Activated CD4-positive, alpha-beta T cell treated with anti-CD3 and anti-CD28 coated beads for 48 hours (primary cell): ENCODE results near the gene LRP6.
"Not testable (repeated sequence)": the region's sequence is repeated elsewhere in the genome, so short reads cannot be mapped to it uniquely, and the experiment has no call there.

Experiments
- DNase-seq: peaks from one replicate; pipeline ENCODE4 v3.0.0-alpha.2; 2020

LRP6 gene

GRCh38 chr12:12265035-12265434 is 1.8 kb downstream of the LRP6 start:
- DNase-seq, result no peak

GRCh38 chr12:12263909-12264308 is 2.9 kb downstream of the LRP6 start:
- no peak for DNase-seq

- not testable (repeated sequence) for DNase-seq
Observed at GRCh38 chr12:12256291-12256757, 10.5 kb downstream of the LRP6 start.

- no peak for DNase-seq
Observed at GRCh38 chr12:12254553-12254952, 12.3 kb downstream of the LRP6 start.

- DNase-seq, result no peak
Observed at GRCh38 chr12:12249216-12250050, 17.4 kb downstream of the LRP6 start.

DNA sequence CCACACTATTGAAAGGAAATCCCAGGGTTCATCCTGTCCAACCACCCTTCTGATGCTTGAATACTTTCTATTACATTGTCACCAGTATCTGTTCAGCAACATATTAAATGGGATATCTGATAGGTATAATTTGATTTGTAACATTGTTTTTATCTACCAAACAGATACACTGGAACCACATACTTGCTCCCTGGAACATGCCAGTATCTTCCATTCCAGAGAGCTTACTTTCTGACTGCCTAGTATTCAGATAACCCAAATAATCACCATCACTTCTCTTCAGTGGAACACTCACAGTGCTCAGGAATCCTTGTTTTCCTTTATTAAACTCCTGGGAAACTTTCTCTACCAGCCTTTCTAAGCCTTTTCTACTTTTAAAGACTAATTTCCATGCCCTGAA is 19.3 kb downstream of the LRP6 start:
- no peak for DNase-seq

DNA sequence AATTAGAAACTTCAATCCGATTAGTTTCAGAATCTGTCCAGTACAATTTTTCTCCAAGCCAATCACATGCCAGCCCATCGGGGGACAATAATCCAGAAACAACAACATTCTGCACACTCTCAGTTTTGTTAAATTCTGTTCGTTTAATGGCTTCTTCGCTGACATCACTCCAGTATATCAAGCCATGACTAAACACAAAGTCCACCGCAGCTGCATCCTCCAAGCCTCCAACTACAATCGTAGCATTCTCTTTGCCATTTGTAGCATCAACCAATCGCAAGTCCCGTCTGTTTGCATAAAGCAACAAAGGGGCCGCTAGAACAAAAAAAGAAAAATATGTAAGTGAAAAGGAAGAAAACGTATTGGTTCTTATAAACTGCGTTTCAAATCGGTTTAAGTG is 22.5 kb downstream of the LRP6 start:
- no peak for DNase-seq

GRCh38 chr12:12240662-12241340 is 26.0 kb downstream of the LRP6 start:
- no peak for DNase-seq

GRCh38 chr12:12239127-12239526 is 27.7 kb downstream of the LRP6 start:
- DNase-seq, result no peak

- DNase-seq, result no peak
Observed at GRCh38 chr12:12238605-12239004, 28.2 kb downstream of the LRP6 start.

GRCh38 chr12:12236896-12237295 is 29.9 kb downstream of the LRP6 start:
- no peak for DNase-seq

- no peak for DNase-seq
Observed at GRCh38 chr12:12230275-12230674, 36.6 kb downstream of the LRP6 start.

DNA sequence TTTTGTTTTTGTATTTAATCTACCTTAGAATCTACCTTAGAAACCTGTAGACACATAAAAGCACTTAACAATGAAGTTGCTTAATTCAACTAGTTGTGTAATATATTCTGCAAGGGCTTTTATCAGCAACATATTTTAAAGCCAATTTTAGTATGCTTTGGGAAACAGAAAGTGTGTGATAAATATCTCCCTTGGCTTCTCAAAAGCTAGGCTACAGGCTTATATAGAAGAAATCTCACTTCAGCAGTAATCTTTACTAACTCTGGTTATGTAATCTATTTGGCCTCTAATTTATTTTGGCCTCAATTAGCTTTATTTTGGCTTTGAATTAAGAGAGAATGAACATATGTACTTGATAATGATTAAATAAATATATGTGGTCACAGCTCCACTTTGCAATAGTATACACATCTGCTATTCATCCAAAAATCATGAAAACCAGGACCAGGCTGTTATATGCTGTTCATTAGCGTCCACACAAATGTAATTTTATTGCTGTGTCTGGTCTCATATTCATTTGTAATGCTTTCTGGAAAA is 37.2 kb downstream of the LRP6 start:
- DNase-seq, result no peak

- no peak for DNase-seq
Observed at GRCh38 chr12:12228402-12228801, 38.4 kb downstream of the LRP6 start.

DNA sequence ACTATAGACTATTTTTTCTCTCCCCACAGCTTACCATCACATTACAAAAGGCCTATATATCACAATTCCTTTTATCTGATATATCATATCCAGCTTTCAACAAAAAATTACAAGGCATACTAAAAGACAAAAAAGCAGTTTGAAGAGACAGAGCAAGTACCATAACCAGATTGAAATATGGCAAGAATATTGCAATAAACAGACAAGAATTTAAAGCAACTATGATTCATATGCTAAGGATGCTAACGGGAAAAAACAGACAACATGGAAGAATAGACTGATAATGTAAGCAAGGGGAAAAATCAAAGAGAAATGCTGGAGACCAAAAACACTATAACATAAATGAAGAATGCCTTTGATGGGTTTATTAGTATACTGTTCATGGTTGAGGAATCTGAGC is 40.7 kb downstream of the LRP6 start:
- DNase-seq, result no peak

- no peak for DNase-seq
Observed at GRCh38 chr12:12224240-12224940, 42.5 kb downstream of the LRP6 start.

DNA sequence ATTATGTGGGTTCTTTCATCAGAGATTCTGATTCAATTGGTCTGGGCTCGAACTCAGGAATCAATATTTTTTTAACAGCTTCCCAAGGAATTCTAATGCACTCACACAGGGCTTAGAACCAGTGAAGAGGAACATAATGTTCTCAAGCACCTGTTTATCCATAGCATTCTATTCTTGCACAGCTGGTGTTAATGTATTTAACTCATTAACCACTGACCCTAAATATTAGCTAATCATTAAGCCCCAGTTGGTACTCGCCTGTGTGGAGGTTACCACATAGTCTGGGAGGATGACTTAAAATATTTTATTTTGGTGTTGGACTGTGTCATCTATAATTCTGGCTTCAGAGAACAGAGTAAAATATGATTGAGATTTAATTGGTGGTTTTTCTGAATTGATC is 45.3 kb downstream of the LRP6 start:
- no peak for DNase-seq

GRCh38 chr12:12219664-12220063 is 47.2 kb downstream of the LRP6 start:
- DNase-seq, result no peak

GRCh38 chr12:12217018-12217359 is 49.9 kb downstream of the LRP6 start:
- no peak for DNase-seq

GRCh38 chr12:12216349-12217017 is 50.4 kb downstream of the LRP6 start:
- no peak for DNase-seq

DNA sequence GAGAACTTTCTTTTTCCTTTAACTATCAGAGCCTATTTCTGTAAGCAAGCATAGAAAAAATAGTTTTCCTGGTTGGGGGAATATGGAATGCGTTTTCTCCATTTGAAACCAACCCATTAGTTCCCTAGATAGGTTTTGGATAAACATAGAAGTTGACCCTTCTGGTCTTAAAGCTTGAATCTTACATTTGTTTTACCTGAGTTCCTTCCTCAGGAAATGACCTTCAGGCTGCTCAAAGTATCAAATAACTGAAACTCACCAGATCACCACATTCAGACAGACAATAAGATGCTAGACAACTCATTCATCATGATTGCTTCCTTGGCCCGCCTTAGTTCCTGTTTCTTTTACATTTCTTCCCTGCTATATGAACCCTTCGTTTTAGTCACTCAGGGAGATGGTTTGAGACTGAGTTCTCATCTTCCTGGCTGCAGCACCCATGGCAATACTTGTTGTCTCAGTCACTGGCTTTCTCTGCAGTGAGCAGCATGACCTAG is 52.2 kb downstream of the LRP6 start:
- DNase-seq, result no peak

GRCh38 chr12:12214201-12214600 is 52.6 kb downstream of the LRP6 start:
- no peak for DNase-seq

DNA sequence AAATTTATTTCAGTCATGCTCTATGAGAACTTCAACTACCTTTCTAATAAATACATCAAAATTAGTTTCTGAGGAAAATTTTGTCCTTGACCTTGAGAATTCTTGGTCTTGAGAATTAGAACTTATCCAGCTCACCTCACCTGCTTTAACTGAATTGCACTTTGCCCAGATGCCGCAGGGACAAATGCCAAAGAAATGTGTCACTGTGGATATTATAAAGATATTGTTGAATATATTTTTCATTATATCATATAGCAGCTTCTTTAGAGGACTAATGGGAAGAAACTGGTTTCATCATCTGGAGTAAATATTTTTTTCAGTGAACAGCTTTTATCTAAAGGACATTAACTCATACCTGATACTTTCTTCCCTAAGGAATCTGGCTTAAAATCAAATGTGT is 54.1 kb downstream of the LRP6 start:
- DNase-seq, result no peak
